B cell (primary cell): ENCODE measurements around the gene UBE2U.

Experiments used
- CTCF ChIP-seq: fragments of 200-600 bp; IDR thresholded peaks from one replicate; pipeline ENCODE4 v1.8.0; 2022; ENCODE audit warnings: antibody characterized with exemption, mild to moderate bottlenecking
- EZH2 ChIP-seq: IDR thresholded peaks from 2 replicates; pipeline ENCODE4 v1.6.1; 2012; ENCODE audit warnings: borderline replicate concordance, low read depth, mild to moderate bottlenecking, moderate library complexity, low read length; ENCODE audit not compliant: insufficient read depth, poor library complexity, severe bottlenecking

DNA sequence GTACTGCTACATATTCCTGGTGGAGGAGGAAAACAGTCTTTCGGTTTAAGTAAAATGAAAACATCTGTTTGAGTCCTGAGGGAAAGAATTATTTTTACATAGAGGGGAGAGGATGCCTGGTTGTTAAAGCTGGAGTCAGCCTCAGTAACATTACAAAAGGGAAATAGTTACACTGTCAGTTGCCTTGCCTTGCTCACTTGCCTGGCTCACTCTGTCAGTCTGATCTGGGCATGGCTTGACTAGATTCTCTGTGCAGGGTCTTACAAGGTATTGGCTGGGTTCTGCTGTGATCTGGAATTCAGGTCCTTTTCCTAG, 8.4 kb upstream of the UBE2U start:
- TF ChIP-seq CTCF (no peak), EZH2 (no peak)
